ENCODE measurements around the gene MTHFR.
"Not testable (repeated sequence)": the region's sequence is repeated elsewhere in the genome, so short reads cannot be mapped to it uniquely, and the experiment has no call there.

MTHFR gene

DNA sequence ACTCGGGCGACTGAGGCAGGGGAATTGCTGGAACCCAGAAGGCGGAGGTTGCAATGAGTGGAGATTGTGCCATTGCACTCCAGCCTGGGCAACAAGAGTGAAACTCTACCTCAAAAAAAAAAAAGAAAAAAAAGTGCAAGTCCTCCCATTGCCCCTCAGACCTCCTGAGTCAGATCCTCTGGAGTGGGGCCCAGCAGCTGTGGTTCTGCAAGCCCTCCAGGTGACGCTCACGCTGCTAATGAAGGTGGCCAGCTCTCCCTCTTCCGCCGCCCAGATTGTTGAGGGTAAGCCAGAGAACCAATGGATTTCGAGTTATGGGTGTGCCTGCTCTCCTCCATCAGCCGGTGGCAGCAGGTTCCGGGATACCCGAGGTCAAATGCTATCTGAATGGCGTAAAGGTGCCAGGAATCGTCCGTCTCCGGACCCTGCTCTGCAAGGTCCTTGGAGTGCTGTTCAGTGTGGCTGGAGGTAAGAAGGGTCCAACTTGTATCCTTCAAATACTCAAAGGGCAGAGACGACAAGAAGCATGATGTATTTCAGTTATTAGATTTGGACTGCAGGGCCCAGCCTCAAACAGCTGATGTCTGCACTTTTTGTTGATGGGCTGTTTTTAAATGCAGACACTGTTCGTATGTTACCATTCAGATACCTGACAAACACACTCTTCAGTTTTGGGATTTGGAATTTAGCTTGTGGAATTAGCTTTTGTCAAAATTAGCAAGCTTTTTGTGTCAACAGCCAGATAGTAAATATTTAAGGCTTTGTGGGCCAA, 17.8 kb upstream of the MTHFR start:
- Histone ChIP-seq H3K4me2 (no peak overlapping the region), H3K9me3 (replicated peaks in 1 of 11) (no peaks in the 10 kb centered on the region), H3K27me3 (no peaks in the 10 kb centered on the region), H4K20me1 (peaks cover 0 to 26% (median 4%) of the 10 kb centered on the region in 11 experiments; a peak in 6 of 22 replicates), H3K4me1 (peaks cover 0 to 25% (median 14%) of the 10 kb centered on the region in 10 experiments; a peak in 17 of 20 replicates), H3K4me3 (no peak overlapping the region), H3K27ac (no peak overlapping the region), H3K36me3 (peaks cover 91 to 100% (median 99%) of the 10 kb centered on the region in 11 experiments), H3K9ac (no peak overlapping the region)
- TF ChIP-seq Cebpa-rat (IDR thresholded peaks at IDR 0.05): no peak

GRCh38 chr1:11822091-11822490, 16.3 kb upstream of the MTHFR start:
- H3K27me3 ChIP-seq: no peaks in the 10 kb centered on the region
- peak overlapping the region in 1 of 11 experiments; percentile 4; a peak in 1 of 22 replicates for H3K9ac ChIP-seq
- H3K4me3 ChIP-seq: no peak overlapping the region
- peaks cover 91 to 100% (median 99%) of the 10 kb centered on the region in 11 experiments for H3K36me3 ChIP-seq
- H3K4me1 ChIP-seq: peaks cover 3 to 27% (median 16%) of the 10 kb centered on the region in 10 experiments; a peak in 19 of 20 replicates
- no peak for TF ChIP-seq Cebpa-rat (IDR thresholded peaks at IDR 0.05)
- H4K20me1 ChIP-seq: peaks cover 0 to 20% (median 0%) of the 10 kb centered on the region in 11 experiments; a peak in 5 of 22 replicates
- H3K9me3 ChIP-seq (replicated peaks in 1 of 11): no peaks in the 10 kb centered on the region
- H3K27ac ChIP-seq: peak overlapping the region in 2 of 11 experiments; percentile 11 to 18; a peak in 1 of 22 replicates
- peak overlapping the region in 7 of 11 experiments; percentile 10 to 39 (median 15); a peak in 7 of 22 replicates for H3K4me2 ChIP-seq

- Histone ChIP-seq H3K4me1 (peaks cover 38 to 65% (median 57%) of the 10 kb centered on the region in 10 experiments), H3K4me2 (peak overlapping the region in 3 of 11 experiments; percentile 76 to 90 (median 90); a peak in 1 of 22 replicates), H3K9me3 (replicated peaks in 1 of 11) (no peaks in the 10 kb centered on the region), H3K27me3 (no peaks in the 10 kb centered on the region), H4K20me1 (peaks cover 0 to 14% (median 0%) of the 10 kb centered on the region in 11 experiments; a peak in 3 of 22 replicates), H3K27ac (peak overlapping the region in 9 of 11 experiments; percentile 89 to 96 (median 93); a peak in 15 of 22 replicates), H3K4me3 (no peak overlapping the region), H3K9ac (no peak overlapping the region), H3K36me3 (peaks cover 72 to 86% (median 80%) of the 10 kb centered on the region in 11 experiments)
- no peak for TF ChIP-seq Cebpa-rat (IDR thresholded peaks at IDR 0.05)
These were observed 11.4 kb upstream of the MTHFR start for GRCh38 chr1:11817192-11817591.

DNA sequence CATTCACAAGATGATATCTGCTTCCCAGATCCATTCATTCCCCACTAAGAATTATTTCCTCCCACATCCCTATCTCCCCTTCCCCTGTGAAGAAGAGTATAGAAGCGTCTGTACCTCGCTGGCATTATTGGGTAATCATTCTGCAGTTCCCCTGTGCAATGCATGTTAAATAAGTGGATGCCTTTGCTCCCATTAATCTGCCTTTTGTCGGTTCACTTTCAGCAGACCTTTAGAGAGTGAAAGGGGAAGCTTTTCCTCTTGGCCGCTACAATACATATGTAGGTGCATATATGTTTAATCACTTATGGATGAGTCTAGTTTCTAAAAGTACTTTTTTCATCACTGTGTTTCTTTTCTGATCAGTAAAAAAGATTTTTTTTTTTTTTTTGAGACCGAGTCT, 7.3 kb upstream of the MTHFR start:
- peaks cover 0 to 34% (median 0%) of the 10 kb centered on the region in 11 experiments; a peak in 2 of 22 replicates for H4K20me1 ChIP-seq
- H3K4me1 ChIP-seq: peaks cover 43 to 89% (median 73%) of the 10 kb centered on the region in 10 experiments
- H3K9ac ChIP-seq: peak overlapping the region in 9 of 11 experiments; percentile 14 to 85 (median 29); a peak in 11 of 22 replicates
- no peaks in the 10 kb centered on the region for H3K9me3 ChIP-seq (replicated peaks in 1 of 11)
- peak overlapping the region in 8 of 11 experiments; percentile 37 to 91 (median 76); a peak in 17 of 22 replicates for H3K4me2 ChIP-seq
- no peak overlapping the region for H3K4me3 ChIP-seq
- H3K27ac ChIP-seq: peak overlapping the region in 10 of 11 experiments; percentile 78 to 96 (median 92); a peak in 19 of 22 replicates
- no peaks in the 10 kb centered on the region for H3K27me3 ChIP-seq
- TF ChIP-seq Cebpa-rat (IDR thresholded peaks at IDR 0.05): 0 out of 22 replicates have a peak, but pooled peaks of 1 of the 11 experiments have one; percentile 17
- peaks cover 71 to 86% (median 76%) of the 10 kb centered on the region in 11 experiments for H3K36me3 ChIP-seq

DNA sequence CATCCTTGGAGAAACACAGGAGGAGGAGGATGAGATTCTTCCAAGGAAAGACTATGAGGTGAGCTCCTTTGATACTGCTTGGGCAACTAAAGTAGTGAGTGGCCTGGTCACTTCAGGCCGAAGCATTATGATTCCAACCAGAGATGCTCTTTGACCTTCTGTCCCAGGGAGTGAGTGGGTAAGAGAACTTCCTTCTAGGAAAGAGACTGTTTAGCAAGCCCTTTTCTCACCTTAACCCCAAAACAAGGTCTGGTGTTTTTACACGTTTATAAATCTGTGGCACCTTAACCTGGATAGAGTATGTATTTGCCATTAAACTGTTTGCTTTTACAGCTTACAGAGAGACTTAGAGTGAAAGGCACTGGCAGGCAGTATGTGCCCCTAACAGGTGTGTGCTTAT, 1.4 kb upstream of the MTHFR start:
- no peak for TF ChIP-seq Cebpa-rat (IDR thresholded peaks at IDR 0.05)
- Histone ChIP-seq H3K9ac (peak overlapping the region; percentile 81 to 96 (median 92); a peak in 21 of 22 replicates), H3K9me3 (replicated peaks in 1 of 11) (no peaks in the 10 kb centered on the region), H3K4me3 (peak overlapping the region; percentile 78 to 97 (median 82)), H3K27ac (peak overlapping the region; percentile 83 to 94 (median 91); a peak in 21 of 22 replicates), H3K27me3 (no peaks in the 10 kb centered on the region), H3K4me2 (peak overlapping the region; percentile 89 to 99 (median 98)), H4K20me1 (peaks cover 0 to 24% (median 7%) of the 10 kb centered on the region in 11 experiments; a peak in 9 of 22 replicates), H3K36me3 (peaks cover 33 to 52% (median 45%) of the 10 kb centered on the region in 11 experiments), H3K4me1 (peaks cover 61 to 79% (median 72%) of the 10 kb centered on the region in 10 experiments)

DNA sequence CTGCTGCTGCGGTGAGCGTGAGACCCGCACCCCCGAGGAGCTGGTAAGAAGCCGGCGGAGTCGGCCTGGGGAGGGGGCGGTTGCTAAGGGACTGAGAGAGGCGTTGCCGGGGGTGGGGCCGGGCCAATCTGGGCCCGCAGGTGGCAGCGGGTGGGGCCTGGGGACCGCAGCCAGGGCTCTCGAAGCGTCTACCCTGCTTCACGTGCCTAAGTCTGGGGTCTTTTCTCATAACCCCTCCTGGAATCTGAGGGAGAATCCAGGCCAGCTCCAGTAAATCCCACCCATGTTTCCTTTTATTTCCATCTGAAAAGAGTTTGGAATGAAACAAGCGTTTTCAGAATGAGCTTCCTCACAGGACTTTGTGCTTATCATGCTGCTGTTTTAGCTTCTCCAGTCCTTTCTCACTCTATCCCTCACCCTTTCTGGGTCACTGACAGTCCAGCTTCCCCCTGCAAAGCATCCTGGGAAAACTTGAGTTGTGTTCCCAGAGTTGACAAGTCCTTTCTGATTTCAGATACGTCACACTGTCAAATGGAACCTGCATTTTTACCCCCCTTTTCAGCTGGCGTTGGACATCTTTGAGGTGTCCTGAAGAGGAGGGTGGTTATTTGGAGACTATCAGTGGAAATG, 658 bp upstream of the MTHFR start:
- H3K27ac ChIP-seq: peak overlapping the region; percentile 83 to 94 (median 91)
- H3K36me3 ChIP-seq: peaks cover 26 to 52% (median 39%) of the 10 kb centered on the region in 11 experiments
- H3K27me3 ChIP-seq: no peaks in the 10 kb centered on the region
- no peaks in the 10 kb centered on the region for H3K9me3 ChIP-seq (replicated peaks in 1 of 11)
- H3K4me2 ChIP-seq: peak overlapping the region; percentile 89 to 99 (median 98)
- peaks cover 66 to 79% (median 74%) of the 10 kb centered on the region in 10 experiments for H3K4me1 ChIP-seq
- peaks cover 0 to 23% (median 7%) of the 10 kb centered on the region in 11 experiments; a peak in 9 of 22 replicates for H4K20me1 ChIP-seq
- H3K9ac ChIP-seq: peak overlapping the region; percentile 81 to 96 (median 92)
- TF ChIP-seq Cebpa-rat (IDR thresholded peaks at IDR 0.05): no peak
- H3K4me3 ChIP-seq: peak overlapping the region; percentile 78 to 97 (median 82)

GRCh38 chr1:11804666-11805421, 920 bp downstream of the MTHFR start:
- H4K20me1 ChIP-seq: peaks cover 0 to 30% (median 9%) of the 10 kb centered on the region in 11 experiments; a peak in 10 of 22 replicates
- peak overlapping the region; percentile 83 to 94 (median 91) for H3K27ac ChIP-seq
- peak overlapping the region; percentile 81 to 96 (median 92) for H3K9ac ChIP-seq
- peak overlapping the region; percentile 78 to 97 (median 82) for H3K4me3 ChIP-seq
- peaks cover 66 to 80% (median 75%) of the 10 kb centered on the region in 10 experiments for H3K4me1 ChIP-seq
- no peaks in the 10 kb centered on the region for H3K27me3 ChIP-seq
- TF ChIP-seq Cebpa-rat (IDR thresholded peaks at IDR 0.05): no peak
- no peaks in the 10 kb centered on the region for H3K9me3 ChIP-seq (replicated peaks in 1 of 11)
- peaks cover 26 to 52% (median 39%) of the 10 kb centered on the region in 11 experiments for H3K36me3 ChIP-seq
- peak overlapping the region; percentile 94 to 99 (median 98) for H3K4me2 ChIP-seq

DNA sequence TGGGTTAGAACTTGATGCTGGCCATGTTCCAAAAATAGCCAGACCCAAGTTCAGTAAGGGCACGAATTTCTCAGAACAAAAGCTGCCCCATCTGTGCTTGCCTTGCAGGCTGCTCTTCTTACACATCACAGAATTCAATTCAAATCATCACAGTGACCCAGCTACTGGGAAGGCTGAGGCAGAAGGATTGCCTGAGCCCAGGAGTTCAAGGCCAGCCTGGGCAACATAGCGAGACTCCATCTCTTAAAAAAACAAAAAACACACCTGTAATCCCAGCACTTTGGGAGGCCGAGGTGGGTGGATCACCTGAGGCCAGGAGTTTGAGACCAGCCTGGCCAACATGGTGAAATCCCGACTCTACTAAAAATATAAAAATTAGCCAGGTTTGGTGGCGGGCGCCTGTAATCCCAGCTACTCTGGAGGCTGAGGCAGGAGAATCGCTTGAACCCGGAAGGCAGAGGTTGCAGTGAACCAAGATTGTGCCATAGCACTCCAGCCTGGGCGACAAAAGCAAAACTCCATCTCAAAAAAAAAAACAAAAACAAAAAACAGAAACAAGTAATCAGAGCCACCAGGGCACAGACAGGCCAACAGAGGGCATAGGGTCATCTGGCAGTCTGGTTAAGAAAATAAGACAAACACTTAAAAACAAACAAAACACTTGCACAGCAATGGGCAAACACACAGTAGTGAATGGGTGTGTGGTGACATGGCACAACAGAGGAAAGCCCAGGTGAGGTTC, 1.7 kb downstream of the MTHFR start:
- Histone ChIP-seq H3K4me3 (peak overlapping the region; percentile 48 to 97 (median 82)), H3K36me3 (peaks cover 29 to 52% (median 38%) of the 10 kb centered on the region in 11 experiments), H3K4me2 (peak overlapping the region; percentile 94 to 99 (median 98)), H3K4me1 (peaks cover 63 to 73% (median 68%) of the 10 kb centered on the region in 10 experiments), H4K20me1 (peaks cover 0 to 30% (median 9%) of the 10 kb centered on the region in 11 experiments; a peak in 10 of 22 replicates), H3K9ac (peak overlapping the region; percentile 81 to 96 (median 92)), H3K27ac (peak overlapping the region in 10 of 11 experiments; percentile 12 to 94 (median 89); a peak in 19 of 22 replicates)
- not testable (repeated sequence) for H3K27me3 ChIP-seq; H3K9me3 ChIP-seq (replicated peaks in 1 of 11)
